Measurements from ENCODE around the gene FASTK.
A peak's percentile ranks its signal among the peaks of the same experiment; 100 is the strongest.

- TF ChIP-seq CTCF (IDR thresholded peaks at IDR 0.05 in 8 of 11, conservative IDR thresholded peaks at IDR 0.05 in 3 of 11) (no peak), POLR2AphosphoS5 (IDR thresholded peaks at IDR 0.05) (peak in 1 of 3 donors; percentile 48)
These were observed 10.0 kb downstream of the FASTK start for GRCh38 chr7:151070574-151070960.
